GM10847 (cell line): ENCODE results near the gene RELA.

Source experiments
- POLR2A ChIP-seq: IDR thresholded peaks from 2 replicates; pipeline ENCODE4 v1.6.1; 2011; ENCODE audit not compliant: insufficient read length; ENCODE audit errors: extremely low read depth

RELA gene

DNA sequence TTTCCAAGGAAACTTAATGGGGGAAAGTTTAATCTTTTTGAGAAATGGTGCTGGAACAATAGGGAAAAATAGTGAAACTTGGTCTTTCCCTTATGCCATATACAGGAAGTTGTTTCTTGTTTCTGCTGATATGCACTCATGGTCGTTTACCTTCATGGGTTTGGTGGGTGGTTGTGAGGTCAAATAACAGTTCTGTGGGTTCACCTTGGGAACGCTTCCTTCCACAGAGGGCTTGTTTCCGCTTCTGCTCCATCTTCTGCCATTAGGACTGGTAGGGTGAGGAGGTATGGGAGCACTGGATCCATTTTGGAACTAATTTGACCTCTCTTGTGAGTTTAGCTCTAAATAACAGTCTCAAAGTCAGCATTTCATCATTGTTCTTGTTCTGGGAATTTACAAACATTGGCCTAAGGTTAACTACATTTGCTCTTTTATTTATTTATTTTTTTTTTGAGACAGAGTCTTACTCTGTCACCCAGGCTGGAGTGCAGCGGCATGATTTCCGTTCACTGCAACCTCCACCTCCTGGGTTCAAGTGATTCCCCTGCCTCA lies 17.6 kb upstream of the RELA start:
- no peak for TF ChIP-seq POLR2A

GRCh38 chr11:65672982-65673381 lies 10.3 kb upstream of the RELA start:
- TF ChIP-seq POLR2A: no peak

GRCh38 chr11:65672180-65672860 lies 9.6 kb upstream of the RELA start:
- no peak for TF ChIP-seq POLR2A

DNA sequence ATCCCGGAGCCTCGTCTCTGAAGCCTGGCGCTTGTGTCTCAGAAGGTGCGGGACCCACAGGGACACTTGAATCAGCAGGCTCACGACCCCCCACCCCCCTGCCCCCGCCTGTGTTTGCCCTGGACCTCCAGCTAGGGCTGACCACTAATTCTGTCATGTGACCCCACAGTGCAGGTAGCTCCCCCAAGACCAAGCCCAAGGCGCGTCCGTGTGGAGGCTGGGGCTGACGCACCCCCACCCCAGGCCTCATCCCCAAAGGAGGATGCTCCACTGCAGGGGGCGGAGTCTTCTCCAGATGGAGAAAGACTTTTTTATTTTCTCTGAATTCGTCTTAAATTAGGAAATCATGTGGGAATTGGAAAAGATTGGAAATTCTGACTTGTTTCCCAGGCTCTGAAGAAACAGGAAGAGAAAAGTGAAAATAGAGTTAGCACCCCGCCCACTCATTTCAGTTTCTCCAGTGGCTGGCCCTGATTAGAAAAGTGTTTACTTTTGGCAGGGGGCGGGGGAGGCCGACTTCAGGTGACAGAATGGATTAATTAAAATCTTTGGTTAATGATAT lies 1.0 kb upstream of the RELA start:
- no peak for TF ChIP-seq POLR2A

DNA sequence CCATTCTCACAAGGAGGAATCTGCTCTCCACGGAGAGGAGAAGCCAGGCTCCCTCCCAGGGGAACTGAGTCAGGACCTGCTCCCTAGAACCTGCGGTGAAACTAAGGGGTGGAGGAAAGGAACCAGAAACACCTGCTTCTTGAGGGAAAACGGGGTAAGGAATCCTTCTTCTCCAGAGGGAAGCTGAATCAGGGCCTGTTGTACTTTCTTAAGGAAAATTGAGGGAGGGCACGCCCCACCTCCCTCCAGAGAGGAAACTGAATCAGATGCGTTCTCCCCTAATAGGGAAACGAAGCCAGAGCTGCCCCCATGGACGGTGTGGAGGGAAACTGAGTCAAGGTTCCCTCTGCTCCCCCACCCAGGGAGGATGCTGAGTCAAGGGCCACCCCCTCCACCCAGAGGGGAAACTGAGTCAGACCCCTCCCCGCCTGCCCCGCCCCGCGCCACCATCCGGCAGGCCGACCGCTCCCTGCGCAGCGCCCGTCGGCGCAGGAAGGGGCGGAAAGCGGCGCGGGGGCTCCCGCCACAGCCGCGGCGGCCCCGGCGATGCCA lies 393 bp downstream of the RELA start:
- no peak for TF ChIP-seq POLR2A

GRCh38 chr11:65661599-65662246 lies 993 bp downstream of the RELA start:
- no peak for TF ChIP-seq POLR2A

- no peak for TF ChIP-seq POLR2A
Measured at GRCh38 chr11:65660038-65660437, 2.7 kb downstream of the RELA start.

DNA sequence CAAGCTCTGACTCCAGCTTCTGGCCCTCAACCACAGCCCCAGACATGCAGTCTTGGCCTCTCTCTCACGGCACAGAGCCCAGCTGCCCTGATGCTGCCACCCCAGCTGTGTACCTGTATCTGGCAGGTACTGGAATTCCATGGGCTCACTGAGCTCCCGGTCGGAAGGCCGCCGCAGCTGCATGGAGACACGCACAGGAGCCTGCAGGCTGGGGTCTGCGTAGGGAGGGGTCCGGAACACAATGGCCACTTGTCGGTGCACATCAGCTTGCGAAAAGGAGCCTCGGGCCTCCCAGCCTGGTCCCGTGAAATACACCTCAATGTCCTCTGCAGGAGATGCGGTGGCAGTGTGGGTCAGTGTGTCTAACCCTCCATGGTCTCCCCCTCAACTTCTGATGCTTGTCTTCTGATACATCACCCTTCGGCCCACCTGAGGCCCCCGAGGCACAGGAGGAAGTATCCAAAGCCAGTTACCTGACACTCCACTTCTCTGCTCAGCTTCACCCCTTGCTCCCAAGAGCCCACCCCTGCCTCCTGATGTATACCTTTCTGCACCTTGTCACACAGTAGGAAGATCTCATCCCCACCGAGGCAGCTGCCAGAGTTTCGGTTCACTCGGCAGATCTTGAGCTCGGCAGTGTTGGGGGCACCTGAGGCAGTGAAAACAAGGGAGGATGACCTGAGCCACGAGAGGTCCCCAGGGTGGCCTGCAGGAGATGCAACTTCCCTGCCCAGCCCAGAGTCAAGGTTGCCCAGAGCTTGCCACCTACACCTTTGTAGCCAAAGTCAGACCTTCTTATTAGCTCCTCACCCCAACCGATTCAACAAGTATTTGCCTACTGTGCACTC lies 4.3 kb downstream of the RELA start:
- no peak for TF ChIP-seq POLR2A

GRCh38 chr11:65657426-65657825 lies 5.3 kb downstream of the RELA start:
- TF ChIP-seq POLR2A: no peak

- TF ChIP-seq POLR2A: no peak
Measured at GRCh38 chr11:65655570-65656332, 7.0 kb downstream of the RELA start.

GRCh38 chr11:65654375-65655349 lies 8.1 kb downstream of the RELA start:
- no peak for TF ChIP-seq POLR2A

- TF ChIP-seq POLR2A: no peak
Measured at GRCh38 chr11:65653229-65654225, 9.2 kb downstream of the RELA start.
